Measurements from ENCODE around the gene CUBN. TPM values are rescaled to one million over a fixed set of nuclear protein-coding genes. Genes with fewer than 3 reads are reported as not detected.

Gene CUBN
- total RNA-seq, 1 experiment from 2014 or later: 1.3 TPM

DNA sequence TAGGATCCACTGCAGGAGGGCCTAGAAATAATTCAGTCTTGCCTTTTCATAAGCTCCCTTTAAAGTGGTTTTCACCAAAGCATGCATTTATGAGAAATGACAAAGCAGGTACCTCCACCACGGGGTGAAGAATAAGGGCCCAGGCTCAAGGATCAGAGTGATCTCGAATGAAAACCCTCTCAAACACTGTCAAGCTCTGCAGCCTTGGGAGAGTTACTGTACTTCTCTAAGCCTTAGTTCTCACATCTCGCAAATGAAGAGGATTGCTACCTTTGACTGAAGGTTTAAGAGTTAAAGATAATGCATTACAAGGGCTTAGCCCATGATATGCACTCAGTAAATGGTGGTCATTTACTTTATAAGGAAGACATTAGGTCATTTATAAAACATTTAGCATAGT lies 81.7 kb downstream of the CUBN start:
- ATAC-seq: peak; percentile 71; the same call in 1 of the 2 replicates
- CTCF ChIA-PET: no interaction called here
- in situ Hi-C loops (cut with HindIII; ENCODE audit: low pct_unique_long_range_greater_than_20kb, low sequenced_read_pairs): no loop called here

DNA sequence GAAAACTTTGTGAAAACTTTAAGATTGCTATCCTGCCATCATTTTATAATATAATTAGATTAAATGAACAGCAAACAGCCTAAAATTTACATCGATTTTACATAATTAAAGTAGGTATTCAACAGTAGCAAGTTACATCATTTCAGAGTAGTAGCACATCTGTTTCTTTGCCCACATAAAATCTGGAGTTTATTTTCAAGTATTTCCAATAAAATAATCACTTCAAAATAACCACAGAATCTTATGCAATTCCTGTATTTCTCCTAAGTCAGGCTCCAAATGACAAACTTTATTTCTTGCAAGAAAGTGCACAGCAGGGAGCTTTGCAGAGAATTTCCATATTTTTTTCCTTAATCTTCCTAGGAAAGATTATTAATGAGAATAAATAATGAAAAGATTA lies 82.6 kb downstream of the CUBN start:
- POLR2A ChIA-PET: no interaction called here
- Histone ChIP-seq H3K27ac (ENCODE audit: low read length) (peak overlapping the region; percentile 78; the same call in 1 of the 2 replicates), H3K9me3 (ENCODE audit: control insufficient read depth, insufficient read depth, low read depth, low read length) (peaks cover 12% of the 10 kb centered on the region; the same call in 1 of the 2 replicates), H3K4me3 (ENCODE audit: low read depth in 2 of 2, low read length in 2 of 2) (no peak overlapping the region), H3K4me1 (ENCODE audit: control insufficient read depth, insufficient read depth, low read length) (peaks cover 27% of the 10 kb centered on the region), H3K27me3 (ENCODE audit: control insufficient read depth, insufficient read depth, low read length) (no peaks in the 10 kb centered on the region), H3K36me3 (ENCODE audit: control insufficient read depth, insufficient read depth, low read length) (no peaks in the 10 kb centered on the region)
- no TSS peak for BruUV-seq (replicated peaks)
- DNase-seq (ENCODE audit: low read depth, low spot score) (no peak), ATAC-seq (no peak)
- CTCF ChIA-PET: no interaction called here
- in situ Hi-C loops (cut with HindIII; ENCODE audit: low pct_unique_long_range_greater_than_20kb, low sequenced_read_pairs): no loop called here
- intact Hi-C loops (cut with micrococcal nuclease; ENCODE audit: unreplicated experiment): no loop called here
- TF ChIP-seq POLR2AphosphoS5 (IDR thresholded peaks at IDR 0.05; ENCODE audit: low read depth, low read length): no peak
- TF ChIP-seq TCF7L2 (IDR thresholded peaks at IDR 0.05; ENCODE audit: low read depth, low read length): no peak
- TF ChIP-seq SIN3A (IDR thresholded peaks at IDR 0.05; ENCODE audit: borderline replicate concordance, insufficient read depth, low read depth, low read length): no peak
- TF ChIP-seq, protein P1, sequence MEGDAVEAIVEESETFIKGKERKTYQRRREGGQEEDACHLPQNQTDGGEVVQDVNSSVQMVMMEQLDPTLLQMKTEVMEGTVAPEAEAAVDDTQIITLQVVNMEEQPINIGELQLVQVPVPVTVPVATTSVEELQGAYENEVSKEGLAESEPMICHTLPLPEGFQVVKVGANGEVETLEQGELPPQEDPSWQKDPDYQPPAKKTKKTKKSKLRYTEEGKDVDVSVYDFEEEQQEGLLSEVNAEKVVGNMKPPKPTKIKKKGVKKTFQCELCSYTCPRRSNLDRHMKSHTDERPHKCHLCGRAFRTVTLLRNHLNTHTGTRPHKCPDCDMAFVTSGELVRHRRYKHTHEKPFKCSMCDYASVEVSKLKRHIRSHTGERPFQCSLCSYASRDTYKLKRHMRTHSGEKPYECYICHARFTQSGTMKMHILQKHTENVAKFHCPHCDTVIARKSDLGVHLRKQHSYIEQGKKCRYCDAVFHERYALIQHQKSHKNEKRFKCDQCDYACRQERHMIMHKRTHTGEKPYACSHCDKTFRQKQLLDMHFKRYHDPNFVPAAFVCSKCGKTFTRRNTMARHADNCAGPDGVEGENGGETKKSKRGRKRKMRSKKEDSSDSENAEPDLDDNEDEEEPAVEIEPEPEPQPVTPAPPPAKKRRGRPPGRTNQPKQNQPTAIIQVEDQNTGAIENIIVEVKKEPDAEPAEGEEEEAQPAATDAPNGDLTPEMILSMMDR (IDR thresholded peaks at IDR 0.05): no peak
- TF ChIP-seq, protein P2, sequence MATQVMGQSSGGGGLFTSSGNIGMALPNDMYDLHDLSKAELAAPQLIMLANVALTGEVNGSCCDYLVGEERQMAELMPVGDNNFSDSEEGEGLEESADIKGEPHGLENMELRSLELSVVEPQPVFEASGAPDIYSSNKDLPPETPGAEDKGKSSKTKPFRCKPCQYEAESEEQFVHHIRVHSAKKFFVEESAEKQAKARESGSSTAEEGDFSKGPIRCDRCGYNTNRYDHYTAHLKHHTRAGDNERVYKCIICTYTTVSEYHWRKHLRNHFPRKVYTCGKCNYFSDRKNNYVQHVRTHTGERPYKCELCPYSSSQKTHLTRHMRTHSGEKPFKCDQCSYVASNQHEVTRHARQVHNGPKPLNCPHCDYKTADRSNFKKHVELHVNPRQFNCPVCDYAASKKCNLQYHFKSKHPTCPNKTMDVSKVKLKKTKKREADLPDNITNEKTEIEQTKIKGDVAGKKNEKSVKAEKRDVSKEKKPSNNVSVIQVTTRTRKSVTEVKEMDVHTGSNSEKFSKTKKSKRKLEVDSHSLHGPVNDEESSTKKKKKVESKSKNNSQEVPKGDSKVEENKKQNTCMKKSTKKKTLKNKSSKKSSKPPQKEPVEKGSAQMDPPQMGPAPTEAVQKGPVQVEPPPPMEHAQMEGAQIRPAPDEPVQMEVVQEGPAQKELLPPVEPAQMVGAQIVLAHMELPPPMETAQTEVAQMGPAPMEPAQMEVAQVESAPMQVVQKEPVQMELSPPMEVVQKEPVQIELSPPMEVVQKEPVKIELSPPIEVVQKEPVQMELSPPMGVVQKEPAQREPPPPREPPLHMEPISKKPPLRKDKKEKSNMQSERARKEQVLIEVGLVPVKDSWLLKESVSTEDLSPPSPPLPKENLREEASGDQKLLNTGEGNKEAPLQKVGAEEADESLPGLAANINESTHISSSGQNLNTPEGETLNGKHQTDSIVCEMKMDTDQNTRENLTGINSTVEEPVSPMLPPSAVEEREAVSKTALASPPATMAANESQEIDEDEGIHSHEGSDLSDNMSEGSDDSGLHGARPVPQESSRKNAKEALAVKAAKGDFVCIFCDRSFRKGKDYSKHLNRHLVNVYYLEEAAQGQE (IDR thresholded peaks at IDR 0.05; ENCODE audit: insufficient read depth in 1 of 2, low read depth in 2 of 2, low read length in 1 of 2): no peak

More for the DNA sequence above, 81.7 kb downstream of the CUBN start:
- peaks cover 12% of the 10 kb centered on the region; the same call in 1 of the 2 replicates for H3K9me3 ChIP-seq (ENCODE audit: control insufficient read depth, insufficient read depth, low read depth, low read length)
- DNase-seq (ENCODE audit: low read depth, low spot score): no peak
- no peaks in the 10 kb centered on the region for H3K36me3 ChIP-seq (ENCODE audit: control insufficient read depth, insufficient read depth, low read length)
- BruUV-seq (replicated peaks): no TSS peak
- peak overlapping the region; percentile 78 for H3K27ac ChIP-seq (ENCODE audit: low read length)
- peaks cover 27% of the 10 kb centered on the region for H3K4me1 ChIP-seq (ENCODE audit: control insufficient read depth, insufficient read depth, low read length)
- H3K4me3 ChIP-seq (ENCODE audit: low read depth in 2 of 2, low read length in 2 of 2): no peak overlapping the region
- POLR2A ChIA-PET: no interaction called here
- intact Hi-C loops (cut with micrococcal nuclease; ENCODE audit: unreplicated experiment): no loop called here
- TF ChIP-seq, protein P2 (IDR thresholded peaks at IDR 0.05; ENCODE audit: insufficient read depth in 1 of 2, low read depth in 2 of 2, low read length in 1 of 2): no peak
- TF ChIP-seq POLR2AphosphoS5 (IDR thresholded peaks at IDR 0.05; ENCODE audit: low read depth, low read length) (no peak), TCF7L2 (IDR thresholded peaks at IDR 0.05; ENCODE audit: low read depth, low read length) (no peak), SIN3A (IDR thresholded peaks at IDR 0.05; ENCODE audit: borderline replicate concordance, insufficient read depth, low read depth, low read length) (no peak)
- TF ChIP-seq, protein P1 (IDR thresholded peaks at IDR 0.05): no peak
- H3K27me3 ChIP-seq (ENCODE audit: control insufficient read depth, insufficient read depth, low read length): no peaks in the 10 kb centered on the region

Measured in Panc1 (cell line).